WTC11 (cell line): Measurements from ENCODE around the gene KLHL22. TPM values are rescaled to one million over a fixed set of nuclear protein-coding genes. Genes with fewer than 3 reads are reported as not detected.

Experiments used
- ATAC-seq: fragments of 200-7000 bp; cut with Tn5 transposase; 2 replicates; pipeline ENCODE4 v1.10.0; 2021; ENCODE audit warnings: mild to moderate bottlenecking, moderate library complexity
- CTCF ChIA-PET: fragments of 300-600 bp; sonication (Branson Sonifier 250); formaldehyde crosslinking; loops from one replicate; lab custom pipeline; 2021; ENCODE audit warnings: antibody characterized with exemption; lab: Charles Lee
- POLR2A ChIA-PET: fragments of 350-600 bp; sonication (Branson Sonifier 250); formaldehyde crosslinking; loops from one replicate; lab custom pipeline; 2021; ENCODE audit warnings: antibody characterized with exemption; lab: Charles Lee
- DNase-seq: peaks from one replicate; pipeline ENCODE4 v3.0.0; 2021; ENCODE audit warnings: low spot score
- H3K27ac Mint-ChIP-seq: 2 replicates; pipeline ENCODE4 v1.8.0; 2021; ENCODE audit warnings: mixed read lengths
- H3K27me3 Mint-ChIP-seq: 2 replicates; pipeline ENCODE4 v1.8.0; 2021; ENCODE audit warnings: low read depth, mild to moderate bottlenecking, moderate library complexity, mixed read lengths
- H3K36me3 Mint-ChIP-seq: 2 replicates; pipeline ENCODE4 v1.8.0; 2021; ENCODE audit warnings: mixed read lengths
- H3K4me1 Mint-ChIP-seq: 2 replicates; pipeline ENCODE4 v1.8.0; 2022; ENCODE audit warnings: mixed read lengths
- H3K4me3 Mint-ChIP-seq: 2 replicates; pipeline ENCODE4 v1.8.0; 2021; ENCODE audit warnings: mild to moderate bottlenecking, moderate library complexity, mixed read lengths
- H3K9me3 Mint-ChIP-seq: 2 replicates; pipeline ENCODE4 v1.8.0; 2021; ENCODE audit warnings: mixed read lengths
- CREB1 ChIP-seq: sonication (generic); formaldehyde crosslinking; IDR thresholded peaks from 2 replicates; pipeline ENCODE4 v1.8.0; 2023; ENCODE audit warnings: mild to moderate bottlenecking, missing genetic modification reagents
- CREM ChIP-seq: sonication (generic); formaldehyde crosslinking; IDR thresholded peaks from 2 replicates; pipeline ENCODE4 v1.8.1; 2022; ENCODE audit warnings: mild to moderate bottlenecking, missing genetic modification reagents, moderate library complexity
- ETV6 ChIP-seq: sonication (generic); formaldehyde crosslinking; IDR thresholded peaks from 2 replicates; pipeline ENCODE4 v1.8.1; 2022; ENCODE audit warnings: mild to moderate bottlenecking, missing genetic modification reagents
- FOXJ3 ChIP-seq: sonication (generic); formaldehyde crosslinking; IDR thresholded peaks from 2 replicates; pipeline ENCODE4 v1.9.0; 2021; ENCODE audit warnings: missing genetic modification reagents, mild to moderate bottlenecking, borderline replicate concordance
- FOXP1 ChIP-seq: sonication (generic); formaldehyde crosslinking; IDR thresholded peaks from 2 replicates; pipeline ENCODE4 v1.8.0; 2022; ENCODE audit warnings: missing genetic modification reagents, mild to moderate bottlenecking, moderate library complexity, borderline replicate concordance
- SMAD3 ChIP-seq: sonication (generic); formaldehyde crosslinking; IDR thresholded peaks from 2 replicates; pipeline ENCODE4 v1.8.0; 2022; ENCODE audit warnings: missing genetic modification reagents, mild to moderate bottlenecking, borderline replicate concordance
- ZNF219 ChIP-seq: sonication (generic); formaldehyde crosslinking; IDR thresholded peaks from 2 replicates; pipeline ENCODE4 v1.8.0; 2023; ENCODE audit warnings: missing genetic modification reagents, mild to moderate bottlenecking, borderline replicate concordance
- ZNF317 ChIP-seq: sonication (generic); formaldehyde crosslinking; IDR thresholded peaks from 2 replicates; pipeline ENCODE4 v1.8.1; 2023; ENCODE audit warnings: low read depth, mild to moderate bottlenecking, moderate library complexity, missing genetic modification reagents, borderline replicate concordance
- ZNF416 ChIP-seq: fragments of 250-450 bp; sonication (Bioruptor Pico); IDR thresholded peaks from 2 replicates; pipeline ENCODE4 v1.9.0; 2021; ENCODE audit warnings: mild to moderate bottlenecking, inconsistent platforms
- total RNA-seq: library from RNA; stranded (reverse); gene quantifications from 3 replicates; pipeline ENCODE4 v1.2.3, GENCODE V29; 2021
- TF ChIP-seq, protein P1 (sequence below): sonication (generic); formaldehyde crosslinking; IDR thresholded peaks from 2 replicates; pipeline ENCODE4 v1.8.0; 2023; ENCODE audit warnings: mild to moderate bottlenecking, missing genetic modification reagents
- TF ChIP-seq, protein P2 (sequence below): sonication (generic); formaldehyde crosslinking; IDR thresholded peaks from 2 replicates; pipeline ENCODE4 v1.8.0; 2023; ENCODE audit warnings: missing genetic modification reagents, mild to moderate bottlenecking, borderline replicate concordance
- TF ChIP-seq, protein P3 (sequence below): fragments of 250-450 bp; sonication (Bioruptor Pico); IDR thresholded peaks from 2 replicates; pipeline ENCODE4 v1.9.0; 2021; ENCODE audit warnings: mild to moderate bottlenecking, borderline replicate concordance
- TF ChIP-seq, protein P4 (sequence below): fragments of 250-450 bp; sonication (Bioruptor Pico); IDR thresholded peaks from 2 replicates; pipeline ENCODE4 v1.9.0; 2021; ENCODE audit warnings: mild to moderate bottlenecking
- TF ChIP-seq, protein P5 (sequence below): fragments of 250-450 bp; sonication (Bioruptor Pico); IDR thresholded peaks from 2 replicates; pipeline ENCODE4 v1.8.0; 2021; ENCODE audit warnings: mild to moderate bottlenecking
- TF ChIP-seq, protein P6 (sequence below): fragments of 250-450 bp; sonication (Bioruptor Pico); IDR thresholded peaks from 2 replicates; pipeline ENCODE4 v1.9.0; 2021; ENCODE audit warnings: moderate library complexity, mild to moderate bottlenecking, inconsistent platforms, borderline replicate concordance

The KLHL22 gene
- total RNA-seq, 1 experiment from 2014 or later, result 15.7 TPM

DNA sequence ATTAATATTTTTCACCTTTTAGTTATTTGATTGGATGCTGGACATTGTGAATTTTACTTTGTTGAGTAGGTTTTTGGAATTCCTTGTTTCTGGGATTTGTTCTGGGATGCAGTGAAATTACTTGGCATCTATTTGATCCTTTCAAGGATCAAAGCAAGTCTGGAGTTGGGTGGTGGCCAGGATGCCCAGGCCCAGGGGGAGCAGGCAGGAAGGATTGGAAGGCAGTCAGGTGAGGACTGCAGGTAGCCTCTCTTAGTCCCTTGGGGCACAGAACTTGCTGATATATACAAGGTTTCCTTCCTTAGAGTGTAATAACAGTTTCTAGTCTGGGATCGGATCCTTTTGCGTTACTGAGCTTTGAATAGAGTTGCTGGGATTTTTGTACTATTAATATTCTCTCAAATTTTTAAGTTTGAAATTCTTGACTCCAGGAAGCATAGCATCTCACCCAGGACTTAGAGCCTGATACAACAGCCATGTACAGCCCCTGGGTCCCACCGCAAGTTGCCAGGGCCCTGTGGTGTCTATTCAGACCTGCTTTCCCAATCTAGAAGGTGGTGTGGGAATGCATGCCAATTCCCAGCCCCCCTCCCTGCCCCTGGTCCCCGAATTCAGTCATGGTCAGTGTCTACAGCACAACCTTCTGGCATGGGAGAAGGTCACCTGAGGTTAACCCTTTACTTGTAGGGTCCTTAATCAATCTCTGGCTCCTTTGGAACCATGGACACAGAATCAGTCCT, 95.6 kb downstream of the KLHL22 start:
- ATAC-seq, result no peak
- peaks cover 43% of the 10 kb centered on the region for H3K36me3 Mint-ChIP-seq
- TF ChIP-seq CREM (no peak), ZNF317 (CRISPR knock-in tag) (no peak), FOXJ3 (CRISPR knock-in tag) (no peak), SMAD3 (CRISPR knock-in tag) (no peak), CREB1 (CRISPR knock-in tag) (no peak), ZNF416 (CRISPR knock-in tag) (no peak), ETV6 (CRISPR knock-in tag) (no peak), ZNF219 (CRISPR knock-in tag) (no peak), FOXP1 (no peak)
- TF ChIP-seq, protein P1, sequence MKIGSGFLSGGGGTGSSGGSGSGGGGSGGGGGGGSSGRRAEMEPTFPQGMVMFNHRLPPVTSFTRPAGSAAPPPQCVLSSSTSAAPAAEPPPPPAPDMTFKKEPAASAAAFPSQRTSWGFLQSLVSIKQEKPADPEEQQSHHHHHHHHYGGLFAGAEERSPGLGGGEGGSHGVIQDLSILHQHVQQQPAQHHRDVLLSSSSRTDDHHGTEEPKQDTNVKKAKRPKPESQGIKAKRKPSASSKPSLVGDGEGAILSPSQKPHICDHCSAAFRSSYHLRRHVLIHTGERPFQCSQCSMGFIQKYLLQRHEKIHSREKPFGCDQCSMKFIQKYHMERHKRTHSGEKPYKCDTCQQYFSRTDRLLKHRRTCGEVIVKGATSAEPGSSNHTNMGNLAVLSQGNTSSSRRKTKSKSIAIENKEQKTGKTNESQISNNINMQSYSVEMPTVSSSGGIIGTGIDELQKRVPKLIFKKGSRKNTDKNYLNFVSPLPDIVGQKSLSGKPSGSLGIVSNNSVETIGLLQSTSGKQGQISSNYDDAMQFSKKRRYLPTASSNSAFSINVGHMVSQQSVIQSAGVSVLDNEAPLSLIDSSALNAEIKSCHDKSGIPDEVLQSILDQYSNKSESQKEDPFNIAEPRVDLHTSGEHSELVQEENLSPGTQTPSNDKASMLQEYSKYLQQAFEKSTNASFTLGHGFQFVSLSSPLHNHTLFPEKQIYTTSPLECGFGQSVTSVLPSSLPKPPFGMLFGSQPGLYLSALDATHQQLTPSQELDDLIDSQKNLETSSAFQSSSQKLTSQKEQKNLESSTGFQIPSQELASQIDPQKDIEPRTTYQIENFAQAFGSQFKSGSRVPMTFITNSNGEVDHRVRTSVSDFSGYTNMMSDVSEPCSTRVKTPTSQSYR (CRISPR knock-in tag), result no peak
- TF ChIP-seq, protein P2, sequence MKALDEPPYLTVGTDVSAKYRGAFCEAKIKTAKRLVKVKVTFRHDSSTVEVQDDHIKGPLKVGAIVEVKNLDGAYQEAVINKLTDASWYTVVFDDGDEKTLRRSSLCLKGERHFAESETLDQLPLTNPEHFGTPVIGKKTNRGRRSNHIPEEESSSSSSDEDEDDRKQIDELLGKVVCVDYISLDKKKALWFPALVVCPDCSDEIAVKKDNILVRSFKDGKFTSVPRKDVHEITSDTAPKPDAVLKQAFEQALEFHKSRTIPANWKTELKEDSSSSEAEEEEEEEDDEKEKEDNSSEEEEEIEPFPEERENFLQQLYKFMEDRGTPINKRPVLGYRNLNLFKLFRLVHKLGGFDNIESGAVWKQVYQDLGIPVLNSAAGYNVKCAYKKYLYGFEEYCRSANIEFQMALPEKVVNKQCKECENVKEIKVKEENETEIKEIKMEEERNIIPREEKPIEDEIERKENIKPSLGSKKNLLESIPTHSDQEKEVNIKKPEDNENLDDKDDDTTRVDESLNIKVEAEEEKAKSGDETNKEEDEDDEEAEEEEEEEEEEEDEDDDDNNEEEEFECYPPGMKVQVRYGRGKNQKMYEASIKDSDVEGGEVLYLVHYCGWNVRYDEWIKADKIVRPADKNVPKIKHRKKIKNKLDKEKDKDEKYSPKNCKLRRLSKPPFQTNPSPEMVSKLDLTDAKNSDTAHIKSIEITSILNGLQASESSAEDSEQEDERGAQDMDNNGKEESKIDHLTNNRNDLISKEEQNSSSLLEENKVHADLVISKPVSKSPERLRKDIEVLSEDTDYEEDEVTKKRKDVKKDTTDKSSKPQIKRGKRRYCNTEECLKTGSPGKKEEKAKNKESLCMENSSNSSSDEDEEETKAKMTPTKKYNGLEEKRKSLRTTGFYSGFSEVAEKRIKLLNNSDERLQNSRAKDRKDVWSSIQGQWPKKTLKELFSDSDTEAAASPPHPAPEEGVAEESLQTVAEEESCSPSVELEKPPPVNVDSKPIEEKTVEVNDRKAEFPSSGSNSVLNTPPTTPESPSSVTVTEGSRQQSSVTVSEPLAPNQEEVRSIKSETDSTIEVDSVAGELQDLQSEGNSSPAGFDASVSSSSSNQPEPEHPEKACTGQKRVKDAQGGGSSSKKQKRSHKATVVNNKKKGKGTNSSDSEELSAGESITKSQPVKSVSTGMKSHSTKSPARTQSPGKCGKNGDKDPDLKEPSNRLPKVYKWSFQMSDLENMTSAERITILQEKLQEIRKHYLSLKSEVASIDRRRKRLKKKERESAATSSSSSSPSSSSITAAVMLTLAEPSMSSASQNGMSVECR, result no peak
- TF ChIP-seq, protein P3, sequence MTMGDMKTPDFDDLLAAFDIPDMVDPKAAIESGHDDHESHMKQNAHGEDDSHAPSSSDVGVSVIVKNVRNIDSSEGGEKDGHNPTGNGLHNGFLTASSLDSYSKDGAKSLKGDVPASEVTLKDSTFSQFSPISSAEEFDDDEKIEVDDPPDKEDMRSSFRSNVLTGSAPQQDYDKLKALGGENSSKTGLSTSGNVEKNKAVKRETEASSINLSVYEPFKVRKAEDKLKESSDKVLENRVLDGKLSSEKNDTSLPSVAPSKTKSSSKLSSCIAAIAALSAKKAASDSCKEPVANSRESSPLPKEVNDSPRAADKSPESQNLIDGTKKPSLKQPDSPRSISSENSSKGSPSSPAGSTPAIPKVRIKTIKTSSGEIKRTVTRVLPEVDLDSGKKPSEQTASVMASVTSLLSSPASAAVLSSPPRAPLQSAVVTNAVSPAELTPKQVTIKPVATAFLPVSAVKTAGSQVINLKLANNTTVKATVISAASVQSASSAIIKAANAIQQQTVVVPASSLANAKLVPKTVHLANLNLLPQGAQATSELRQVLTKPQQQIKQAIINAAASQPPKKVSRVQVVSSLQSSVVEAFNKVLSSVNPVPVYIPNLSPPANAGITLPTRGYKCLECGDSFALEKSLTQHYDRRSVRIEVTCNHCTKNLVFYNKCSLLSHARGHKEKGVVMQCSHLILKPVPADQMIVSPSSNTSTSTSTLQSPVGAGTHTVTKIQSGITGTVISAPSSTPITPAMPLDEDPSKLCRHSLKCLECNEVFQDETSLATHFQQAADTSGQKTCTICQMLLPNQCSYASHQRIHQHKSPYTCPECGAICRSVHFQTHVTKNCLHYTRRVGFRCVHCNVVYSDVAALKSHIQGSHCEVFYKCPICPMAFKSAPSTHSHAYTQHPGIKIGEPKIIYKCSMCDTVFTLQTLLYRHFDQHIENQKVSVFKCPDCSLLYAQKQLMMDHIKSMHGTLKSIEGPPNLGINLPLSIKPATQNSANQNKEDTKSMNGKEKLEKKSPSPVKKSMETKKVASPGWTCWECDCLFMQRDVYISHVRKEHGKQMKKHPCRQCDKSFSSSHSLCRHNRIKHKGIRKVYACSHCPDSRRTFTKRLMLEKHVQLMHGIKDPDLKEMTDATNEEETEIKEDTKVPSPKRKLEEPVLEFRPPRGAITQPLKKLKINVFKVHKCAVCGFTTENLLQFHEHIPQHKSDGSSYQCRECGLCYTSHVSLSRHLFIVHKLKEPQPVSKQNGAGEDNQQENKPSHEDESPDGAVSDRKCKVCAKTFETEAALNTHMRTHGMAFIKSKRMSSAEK (CRISPR knock-in tag), result no peak
- TF ChIP-seq, protein P4, sequence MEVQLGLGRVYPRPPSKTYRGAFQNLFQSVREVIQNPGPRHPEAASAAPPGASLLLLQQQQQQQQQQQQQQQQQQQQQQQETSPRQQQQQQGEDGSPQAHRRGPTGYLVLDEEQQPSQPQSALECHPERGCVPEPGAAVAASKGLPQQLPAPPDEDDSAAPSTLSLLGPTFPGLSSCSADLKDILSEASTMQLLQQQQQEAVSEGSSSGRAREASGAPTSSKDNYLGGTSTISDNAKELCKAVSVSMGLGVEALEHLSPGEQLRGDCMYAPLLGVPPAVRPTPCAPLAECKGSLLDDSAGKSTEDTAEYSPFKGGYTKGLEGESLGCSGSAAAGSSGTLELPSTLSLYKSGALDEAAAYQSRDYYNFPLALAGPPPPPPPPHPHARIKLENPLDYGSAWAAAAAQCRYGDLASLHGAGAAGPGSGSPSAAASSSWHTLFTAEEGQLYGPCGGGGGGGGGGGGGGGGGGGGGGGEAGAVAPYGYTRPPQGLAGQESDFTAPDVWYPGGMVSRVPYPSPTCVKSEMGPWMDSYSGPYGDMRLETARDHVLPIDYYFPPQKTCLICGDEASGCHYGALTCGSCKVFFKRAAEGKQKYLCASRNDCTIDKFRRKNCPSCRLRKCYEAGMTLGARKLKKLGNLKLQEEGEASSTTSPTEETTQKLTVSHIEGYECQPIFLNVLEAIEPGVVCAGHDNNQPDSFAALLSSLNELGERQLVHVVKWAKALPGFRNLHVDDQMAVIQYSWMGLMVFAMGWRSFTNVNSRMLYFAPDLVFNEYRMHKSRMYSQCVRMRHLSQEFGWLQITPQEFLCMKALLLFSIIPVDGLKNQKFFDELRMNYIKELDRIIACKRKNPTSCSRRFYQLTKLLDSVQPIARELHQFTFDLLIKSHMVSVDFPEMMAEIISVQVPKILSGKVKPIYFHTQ (CRISPR knock-in tag), result no peak
- TF ChIP-seq, protein P5, sequence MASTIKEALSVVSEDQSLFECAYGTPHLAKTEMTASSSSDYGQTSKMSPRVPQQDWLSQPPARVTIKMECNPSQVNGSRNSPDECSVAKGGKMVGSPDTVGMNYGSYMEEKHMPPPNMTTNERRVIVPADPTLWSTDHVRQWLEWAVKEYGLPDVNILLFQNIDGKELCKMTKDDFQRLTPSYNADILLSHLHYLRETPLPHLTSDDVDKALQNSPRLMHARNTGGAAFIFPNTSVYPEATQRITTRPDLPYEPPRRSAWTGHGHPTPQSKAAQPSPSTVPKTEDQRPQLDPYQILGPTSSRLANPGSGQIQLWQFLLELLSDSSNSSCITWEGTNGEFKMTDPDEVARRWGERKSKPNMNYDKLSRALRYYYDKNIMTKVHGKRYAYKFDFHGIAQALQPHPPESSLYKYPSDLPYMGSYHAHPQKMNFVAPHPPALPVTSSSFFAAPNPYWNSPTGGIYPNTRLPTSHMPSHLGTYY (CRISPR knock-in tag), result no peak
- TF ChIP-seq, protein P6, sequence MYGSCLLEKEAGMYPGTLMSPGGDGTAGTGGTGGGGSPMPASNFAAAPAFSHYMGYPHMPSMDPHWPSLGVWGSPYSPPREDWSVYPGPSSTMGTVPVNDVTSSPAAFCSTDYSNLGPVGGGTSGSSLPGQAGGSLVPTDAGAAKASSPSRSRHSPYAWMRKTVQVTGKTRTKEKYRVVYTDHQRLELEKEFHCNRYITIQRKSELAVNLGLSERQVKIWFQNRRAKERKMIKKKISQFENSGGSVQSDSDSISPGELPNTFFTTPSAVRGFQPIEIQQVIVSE (CRISPR knock-in tag), result no peak
- DNase-seq, result no peak
- no peaks in the 10 kb centered on the region; the same call in 1 of the 2 replicates for H3K27me3 Mint-ChIP-seq
- no peaks in the 10 kb centered on the region for H3K9me3 Mint-ChIP-seq
- CTCF ChIA-PET, result no interaction called here
- H3K4me1 Mint-ChIP-seq, result peaks cover 26% of the 10 kb centered on the region
- POLR2A ChIA-PET, result no interaction called here
- no peak overlapping the region for H3K4me3 Mint-ChIP-seq
- no peak overlapping the region; the same call in 1 of the 2 replicates for H3K27ac Mint-ChIP-seq
